Panc1 (cell line): ENCODE data around the gene LDLRAP1. TPM values are rescaled to one million over a fixed set of nuclear protein-coding genes. Genes with fewer than 3 reads are reported as not detected.

ENCODE experiments used
- ATAC-seq: fragments of 200-7000 bp; cut with Tn5 transposase; 2 replicates; pipeline ENCODE4 v1.9.1; 2020; ENCODE audit warnings: mild to moderate bottlenecking, moderate library complexity
- BruUV-seq: library from RNA; stranded (reverse); fragments of 400-500 nt; replicated peaks from 2 replicates; lab custom pipeline; 2021; lab: Mats Ljungman, UMichigan
- CTCF ChIA-PET: fragments of 300-600 bp; sonication (Branson Sonifier 250); formaldehyde crosslinking; loops from one replicate; lab custom pipeline; 2022; ENCODE audit warnings: antibody characterized with exemption; lab: Charles Lee
- POLR2A ChIA-PET: fragments of 300-600 bp; sonication (Branson Sonifier 250); formaldehyde crosslinking; loops from one replicate; lab custom pipeline; 2022; ENCODE audit warnings: antibody characterized with exemption; lab: Charles Lee
- DNase-seq: peaks from one replicate; pipeline ENCODE4 v3.0.0-alpha.2; 2010; ENCODE audit warnings: low read depth, low spot score
- H3K27ac ChIP-seq: 2 replicates; pipeline ENCODE4 v1.5.1; 2011; ENCODE audit warnings: mild to moderate bottlenecking, low read length, inconsistent platforms
- H3K27me3 ChIP-seq: fragments of 200-500 bp; sonication (Bioruptor generic); 2 replicates; pipeline ENCODE4 v1.6.0; 2014; ENCODE audit warnings: low read length, inconsistent platforms; ENCODE audit not compliant: control insufficient read depth, insufficient read depth
- H3K36me3 ChIP-seq: fragments of 200-500 bp; sonication (Bioruptor generic); 2 replicates; pipeline ENCODE4 v1.5.1; 2014; ENCODE audit warnings: inconsistent platforms, mild to moderate bottlenecking, low read length, moderate library complexity; ENCODE audit not compliant: control insufficient read depth, insufficient read depth
- H3K4me1 ChIP-seq: 2 replicates; pipeline ENCODE4 v1.5.1; 2011; ENCODE audit warnings: inconsistent platforms, mild to moderate bottlenecking, low read length, moderate library complexity; ENCODE audit not compliant: control insufficient read depth, insufficient read depth
- H3K4me3 ChIP-seq, 2 experiments: 2 replicates each; pipeline ENCODE4 v1.5.1; 2011 to 2012; ENCODE audit warnings: low read depth in 2 of 2, low read length in 2 of 2, mild to moderate bottlenecking in 2 of 2, inconsistent platforms in 1 of 2, moderate library complexity in 1 of 2
- H3K9me3 ChIP-seq: fragments of 200-500 bp; sonication (Bioruptor generic); 2 replicates; pipeline ENCODE4 v1.5.1; 2014; ENCODE audit warnings: low read depth, mild to moderate bottlenecking, inconsistent platforms, low read length, moderate library complexity; ENCODE audit not compliant: control insufficient read depth, insufficient read depth
- POLR2AphosphoS5 ChIP-seq: IDR thresholded peaks from 2 replicates; pipeline ENCODE4 v1.6.1; 2012; ENCODE audit warnings: mild to moderate bottlenecking, low read depth, low read length, moderate library complexity
- SIN3A ChIP-seq: IDR thresholded peaks from 2 replicates; pipeline ENCODE4 v1.6.1; 2012; ENCODE audit warnings: low read depth, mild to moderate bottlenecking, low read length, moderate library complexity, borderline replicate concordance; ENCODE audit not compliant: insufficient read depth
- TCF7L2 ChIP-seq: IDR thresholded peaks from 2 replicates; pipeline ENCODE4 v1.6.1; 2011; ENCODE audit warnings: mild to moderate bottlenecking, low read depth, low read length, inconsistent platforms
- in situ Hi-C: cut with HindIII; loops from 2 replicates; pipeline ENCODE4 v1.10.0; 2016; ENCODE audit warnings: low sequenced_read_pairs, low pct_unique_long_range_greater_than_20kb
- intact Hi-C: fragments of 100-400 bp; cut with micrococcal nuclease; formaldehyde crosslinking; loops from one replicate; pipeline ENCODE4 v1.10.0; 2022; ENCODE audit not compliant: unreplicated experiment
- total RNA-seq: library from RNA; stranded (reverse); gene quantifications from one replicate; pipeline ENCODE4 v1.2.1, GENCODE V29; 2021; ENCODE audit not compliant: unreplicated experiment
- TF ChIP-seq, protein P1 (sequence below): fragments of 450-650 bp; IDR thresholded peaks from 2 replicates; pipeline ENCODE4 v1.5.1; 2017; ENCODE audit warnings: mild to moderate bottlenecking
- TF ChIP-seq, protein P2 (sequence below), 2 experiments: IDR thresholded peaks; 2 replicates each; pipeline ENCODE4 v1.6.1; 2011 to 2012; ENCODE audit warnings: low read depth in 2 of 2, control low read depth in 1 of 2, low read length in 1 of 2, mild to moderate bottlenecking in 1 of 2, moderate library complexity in 1 of 2; ENCODE audit not compliant: insufficient read depth in 1 of 2

Gene LDLRAP1
- total RNA-seq, 1 experiment from 2014 or later: 23.1 TPM

DNA sequence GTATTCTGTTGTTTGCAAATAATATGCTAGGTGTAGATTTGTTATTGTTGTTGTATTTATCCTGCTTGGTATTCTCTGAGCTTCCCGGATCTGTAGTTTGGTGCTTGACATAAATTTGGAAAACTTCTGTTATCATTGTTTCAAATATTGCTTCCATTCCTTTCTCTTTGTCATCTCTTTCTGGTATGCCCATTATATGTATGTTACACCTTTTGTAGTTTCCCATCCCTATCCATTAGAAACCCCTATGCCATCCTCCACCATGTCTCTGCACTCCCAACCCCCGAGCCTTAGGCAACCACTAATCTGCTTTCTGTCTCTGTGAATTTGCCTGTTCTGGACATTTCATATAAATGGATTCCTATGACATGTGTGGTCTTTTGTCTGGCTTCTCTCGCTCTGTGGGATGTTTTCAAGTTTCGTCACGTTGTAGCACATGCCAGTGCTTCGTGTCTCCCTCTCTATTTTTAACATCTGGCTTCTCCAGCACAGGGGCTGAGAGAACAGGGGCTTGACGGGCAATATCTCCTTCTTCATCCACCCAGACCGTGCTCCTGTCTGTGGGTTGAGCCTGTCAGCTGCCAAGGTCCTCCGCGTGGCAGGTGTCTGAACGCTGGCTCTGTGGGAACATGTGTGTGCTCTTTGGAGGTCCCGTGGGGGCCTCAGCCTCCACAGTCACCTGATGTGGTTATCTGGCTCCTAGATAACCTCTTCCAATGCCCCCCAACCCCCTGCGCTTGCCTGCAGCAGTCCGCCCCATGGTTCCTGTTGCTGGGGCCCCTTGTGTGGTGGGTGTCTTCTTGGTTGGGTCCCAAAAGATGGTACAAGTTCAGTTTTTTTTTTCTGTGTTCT lies 40.3 kb downstream of the LDLRAP1 start:
- Histone ChIP-seq H3K27ac (no peak overlapping the region), H3K4me3 (no peak overlapping the region), H3K9me3 (no peaks in the 10 kb centered on the region), H3K36me3 (no peaks in the 10 kb centered on the region), H3K27me3 (no peaks in the 10 kb centered on the region), H3K4me1 (no peaks in the 10 kb centered on the region)
- no TSS peak for BruUV-seq
- TF ChIP-seq, protein P1, sequence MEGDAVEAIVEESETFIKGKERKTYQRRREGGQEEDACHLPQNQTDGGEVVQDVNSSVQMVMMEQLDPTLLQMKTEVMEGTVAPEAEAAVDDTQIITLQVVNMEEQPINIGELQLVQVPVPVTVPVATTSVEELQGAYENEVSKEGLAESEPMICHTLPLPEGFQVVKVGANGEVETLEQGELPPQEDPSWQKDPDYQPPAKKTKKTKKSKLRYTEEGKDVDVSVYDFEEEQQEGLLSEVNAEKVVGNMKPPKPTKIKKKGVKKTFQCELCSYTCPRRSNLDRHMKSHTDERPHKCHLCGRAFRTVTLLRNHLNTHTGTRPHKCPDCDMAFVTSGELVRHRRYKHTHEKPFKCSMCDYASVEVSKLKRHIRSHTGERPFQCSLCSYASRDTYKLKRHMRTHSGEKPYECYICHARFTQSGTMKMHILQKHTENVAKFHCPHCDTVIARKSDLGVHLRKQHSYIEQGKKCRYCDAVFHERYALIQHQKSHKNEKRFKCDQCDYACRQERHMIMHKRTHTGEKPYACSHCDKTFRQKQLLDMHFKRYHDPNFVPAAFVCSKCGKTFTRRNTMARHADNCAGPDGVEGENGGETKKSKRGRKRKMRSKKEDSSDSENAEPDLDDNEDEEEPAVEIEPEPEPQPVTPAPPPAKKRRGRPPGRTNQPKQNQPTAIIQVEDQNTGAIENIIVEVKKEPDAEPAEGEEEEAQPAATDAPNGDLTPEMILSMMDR: no peak
- no peak for TF ChIP-seq POLR2AphosphoS5
- TF ChIP-seq, protein P2, sequence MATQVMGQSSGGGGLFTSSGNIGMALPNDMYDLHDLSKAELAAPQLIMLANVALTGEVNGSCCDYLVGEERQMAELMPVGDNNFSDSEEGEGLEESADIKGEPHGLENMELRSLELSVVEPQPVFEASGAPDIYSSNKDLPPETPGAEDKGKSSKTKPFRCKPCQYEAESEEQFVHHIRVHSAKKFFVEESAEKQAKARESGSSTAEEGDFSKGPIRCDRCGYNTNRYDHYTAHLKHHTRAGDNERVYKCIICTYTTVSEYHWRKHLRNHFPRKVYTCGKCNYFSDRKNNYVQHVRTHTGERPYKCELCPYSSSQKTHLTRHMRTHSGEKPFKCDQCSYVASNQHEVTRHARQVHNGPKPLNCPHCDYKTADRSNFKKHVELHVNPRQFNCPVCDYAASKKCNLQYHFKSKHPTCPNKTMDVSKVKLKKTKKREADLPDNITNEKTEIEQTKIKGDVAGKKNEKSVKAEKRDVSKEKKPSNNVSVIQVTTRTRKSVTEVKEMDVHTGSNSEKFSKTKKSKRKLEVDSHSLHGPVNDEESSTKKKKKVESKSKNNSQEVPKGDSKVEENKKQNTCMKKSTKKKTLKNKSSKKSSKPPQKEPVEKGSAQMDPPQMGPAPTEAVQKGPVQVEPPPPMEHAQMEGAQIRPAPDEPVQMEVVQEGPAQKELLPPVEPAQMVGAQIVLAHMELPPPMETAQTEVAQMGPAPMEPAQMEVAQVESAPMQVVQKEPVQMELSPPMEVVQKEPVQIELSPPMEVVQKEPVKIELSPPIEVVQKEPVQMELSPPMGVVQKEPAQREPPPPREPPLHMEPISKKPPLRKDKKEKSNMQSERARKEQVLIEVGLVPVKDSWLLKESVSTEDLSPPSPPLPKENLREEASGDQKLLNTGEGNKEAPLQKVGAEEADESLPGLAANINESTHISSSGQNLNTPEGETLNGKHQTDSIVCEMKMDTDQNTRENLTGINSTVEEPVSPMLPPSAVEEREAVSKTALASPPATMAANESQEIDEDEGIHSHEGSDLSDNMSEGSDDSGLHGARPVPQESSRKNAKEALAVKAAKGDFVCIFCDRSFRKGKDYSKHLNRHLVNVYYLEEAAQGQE (IDR thresholded peaks at IDR 0.05; ENCODE audit: insufficient read depth in 1 of 2, low read depth in 2 of 2, low read length in 1 of 2): no peak
- TF ChIP-seq SIN3A: no peak
- no peak for TF ChIP-seq TCF7L2
- DNase-seq (no peak), ATAC-seq (no peak)
- intact Hi-C loops (no loop called here), in situ Hi-C loops (no loop called here)
- CTCF ChIA-PET: no interaction called here
- POLR2A ChIA-PET: no interaction called here

DNA sequence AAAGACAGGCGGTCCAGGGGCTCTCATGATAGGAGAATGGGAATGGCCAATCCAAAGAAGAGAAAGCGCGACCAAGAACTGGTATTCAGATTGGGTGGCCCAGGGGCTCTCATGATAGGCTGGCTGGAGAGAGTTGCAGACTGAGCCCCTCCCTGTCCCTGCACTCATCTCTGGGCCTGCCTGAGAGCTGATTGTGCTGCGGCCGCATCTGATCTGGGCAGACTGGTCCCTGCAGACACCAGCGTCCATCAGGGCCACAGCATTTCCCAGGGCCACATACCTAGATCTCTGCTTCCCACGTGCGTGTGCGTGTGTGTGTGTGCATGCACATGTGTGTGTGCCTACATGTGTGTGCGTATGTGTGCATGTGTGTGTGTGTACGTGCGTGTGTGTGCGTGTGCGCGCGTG lies 42.8 kb downstream of the LDLRAP1 start:
- TF ChIP-seq TCF7L2: no peak
- no peak for TF ChIP-seq SIN3A
- TF ChIP-seq POLR2AphosphoS5: no peak
- TF ChIP-seq, protein P2 (IDR thresholded peaks at IDR 0.05; ENCODE audit: insufficient read depth in 1 of 2, low read depth in 2 of 2, low read length in 1 of 2): no peak
- TF ChIP-seq, protein P1: no peak
- POLR2A ChIA-PET: no interaction called here
- Histone ChIP-seq H3K27me3 (no peaks in the 10 kb centered on the region), H3K4me1 (no peaks in the 10 kb centered on the region), H3K9me3 (no peaks in the 10 kb centered on the region), H3K36me3 (no peaks in the 10 kb centered on the region), H3K27ac (no peak overlapping the region), H3K4me3 (no peak overlapping the region)
- intact Hi-C loops (no loop called here), in situ Hi-C loops (no loop called here)
- BruUV-seq: no TSS peak
- DNase-seq (no peak), ATAC-seq (no peak)
- CTCF ChIA-PET: no interaction called here
